ENCODE results near the gene MLN.

The MLN gene

GRCh38 chr6:33751771-33752645 is 51.8 kb downstream of the MLN start:
- no peak for DNase-seq

- no peak for DNase-seq
These were observed 53.4 kb downstream of the MLN start for GRCh38 chr6:33750244-33750991.

GRCh38 chr6:33749401-33749800 is 54.4 kb downstream of the MLN start:
- no peak for DNase-seq

GRCh38 chr6:33748841-33749240 is 55.0 kb downstream of the MLN start:
- no peak for DNase-seq

GRCh38 chr6:33747823-33748222 is 56.0 kb downstream of the MLN start:
- DNase-seq: no peak

- DNase-seq: no peak
These were observed 57.1 kb downstream of the MLN start, which contains the start of gene IP6K3 for GRCh38 chr6:33746651-33747100. Gene IP6K3, minus strand, starts transcription at chr6:33746905. Its CDS starts 11,429 bp downstream, at chr6:33735476.

GRCh38 chr6:33746036-33746600 is 57.7 kb downstream of the MLN start:
- DNase-seq: no peak

- no peak for DNase-seq
These were observed 58.3 kb downstream of the MLN start for GRCh38 chr6:33745548-33745947.

- no peak for DNase-seq
These were observed 58.8 kb downstream of the MLN start for GRCh38 chr6:33744895-33745546.
